ENCODE results near the gene RPS24. TPM values are rescaled to one million over a fixed set of nuclear protein-coding genes. Genes with fewer than 3 reads are reported as not detected.

Gene RPS24
- 1,625 and 1,652 TPM in 2 replicates for total RNA-seq

GRCh38 chr10:78033637-78034470 is at the start of gene RPS24:
Gene RPS24 (plus strand): TSS chr10:78033863. CDS start chr10:78033902, 39 bp downstream.

GRCh38 chr10:78029269-78030226 is 4.1 kb upstream of the RPS24 start, which contains the start of gene POLR3A:
Gene POLR3A (minus strand): TSS chr10:78029515. CDS start chr10:78029407, 108 bp downstream.

Other genes starting within 250 kb of the RPS24 start
- gene DLG5, start 107.1 kb upstream of the RPS24 start, total RNA-seq: 15.0 and 18.1 TPM in 2 replicates
- gene POLR3A, start 4.3 kb upstream of the RPS24 start, total RNA-seq: 9.1 and 9.9 TPM in 2 replicates

All from cardiac atrium fibroblast (primary cell).